GM12875 (cell line): ENCODE data around the gene GPR39.

Experiments
- H3K4me3 ChIP-seq: one replicate; pipeline ENCODE4 v1.5.1; 2011; ENCODE audit warnings: low read depth, low read length, control low read depth
- TF ChIP-seq, protein P1 (sequence below): IDR thresholded peaks from 2 replicates; pipeline ENCODE4 v1.5.1; 2011; ENCODE audit warnings: low read depth, mild to moderate bottlenecking, control low read depth, inconsistent platforms, low read length, moderate library complexity, borderline replicate concordance; ENCODE audit not compliant: insufficient read depth

The GPR39 gene

DNA sequence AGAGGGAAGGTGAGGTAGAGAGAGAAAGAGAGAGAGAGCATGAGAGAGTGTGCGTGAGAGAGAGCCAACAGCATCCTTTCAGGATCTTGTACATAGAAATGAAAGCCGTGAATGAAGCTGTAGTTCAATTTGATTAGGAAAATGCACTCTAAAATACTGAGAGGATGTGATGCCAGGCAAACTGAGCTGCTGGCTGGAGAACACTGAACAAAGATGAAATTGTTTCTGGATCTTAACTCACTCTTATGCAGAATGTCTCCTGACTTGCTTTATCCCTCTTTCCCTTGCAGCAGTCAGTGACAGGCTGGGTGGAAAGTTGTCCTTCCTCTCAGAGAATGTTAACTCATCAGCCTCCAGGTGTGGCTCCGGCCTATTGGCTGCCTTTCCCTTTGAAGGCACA lies 242.7 kb downstream of the GPR39 start:
- TF ChIP-seq, protein P1, sequence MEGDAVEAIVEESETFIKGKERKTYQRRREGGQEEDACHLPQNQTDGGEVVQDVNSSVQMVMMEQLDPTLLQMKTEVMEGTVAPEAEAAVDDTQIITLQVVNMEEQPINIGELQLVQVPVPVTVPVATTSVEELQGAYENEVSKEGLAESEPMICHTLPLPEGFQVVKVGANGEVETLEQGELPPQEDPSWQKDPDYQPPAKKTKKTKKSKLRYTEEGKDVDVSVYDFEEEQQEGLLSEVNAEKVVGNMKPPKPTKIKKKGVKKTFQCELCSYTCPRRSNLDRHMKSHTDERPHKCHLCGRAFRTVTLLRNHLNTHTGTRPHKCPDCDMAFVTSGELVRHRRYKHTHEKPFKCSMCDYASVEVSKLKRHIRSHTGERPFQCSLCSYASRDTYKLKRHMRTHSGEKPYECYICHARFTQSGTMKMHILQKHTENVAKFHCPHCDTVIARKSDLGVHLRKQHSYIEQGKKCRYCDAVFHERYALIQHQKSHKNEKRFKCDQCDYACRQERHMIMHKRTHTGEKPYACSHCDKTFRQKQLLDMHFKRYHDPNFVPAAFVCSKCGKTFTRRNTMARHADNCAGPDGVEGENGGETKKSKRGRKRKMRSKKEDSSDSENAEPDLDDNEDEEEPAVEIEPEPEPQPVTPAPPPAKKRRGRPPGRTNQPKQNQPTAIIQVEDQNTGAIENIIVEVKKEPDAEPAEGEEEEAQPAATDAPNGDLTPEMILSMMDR: no peak
- H3K4me3 ChIP-seq: no peak overlapping the region

DNA sequence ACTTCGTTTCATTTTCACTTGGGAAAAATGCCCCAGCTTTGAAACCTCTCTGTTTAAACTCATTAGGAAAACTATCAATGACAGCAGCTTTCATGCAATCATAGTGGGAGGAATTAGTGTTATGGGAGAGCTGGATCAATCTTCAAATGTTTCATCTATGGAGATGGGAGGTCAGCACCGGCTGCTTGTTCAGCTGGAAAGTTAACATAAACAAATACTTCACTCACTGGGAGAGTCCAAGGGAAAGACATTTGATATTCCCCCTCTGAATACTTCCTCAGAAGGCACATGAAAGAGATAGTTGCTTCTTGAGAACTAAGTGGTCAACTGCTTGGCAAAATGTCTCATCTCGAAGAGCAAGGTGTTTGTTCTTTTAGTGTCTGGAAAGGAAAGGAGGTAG lies 246.1 kb downstream of the GPR39 start:
- TF ChIP-seq, protein P1: no peak
- H3K4me3 ChIP-seq: no peak overlapping the region

DNA sequence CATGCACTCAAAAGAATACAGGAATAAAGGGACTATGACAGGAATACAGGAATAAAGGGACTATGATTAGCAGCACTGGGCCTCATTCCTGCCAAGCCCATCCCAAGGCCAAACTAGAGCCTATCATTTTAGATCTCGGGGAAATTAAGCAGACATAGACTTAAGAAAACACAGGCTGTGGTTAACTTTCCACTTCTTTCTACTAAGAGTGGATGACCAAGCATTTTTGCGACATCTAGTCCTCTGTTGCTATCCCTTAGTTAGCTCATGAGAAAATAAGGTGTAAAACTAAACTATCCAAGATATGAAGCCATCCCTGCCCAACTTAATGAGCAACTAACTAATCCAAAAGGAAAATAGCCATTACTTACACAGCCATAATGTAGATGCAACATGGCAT lies 247.5 kb downstream of the GPR39 start:
- TF ChIP-seq, protein P1: no peak
- H3K4me3 ChIP-seq: no peak overlapping the region

DNA sequence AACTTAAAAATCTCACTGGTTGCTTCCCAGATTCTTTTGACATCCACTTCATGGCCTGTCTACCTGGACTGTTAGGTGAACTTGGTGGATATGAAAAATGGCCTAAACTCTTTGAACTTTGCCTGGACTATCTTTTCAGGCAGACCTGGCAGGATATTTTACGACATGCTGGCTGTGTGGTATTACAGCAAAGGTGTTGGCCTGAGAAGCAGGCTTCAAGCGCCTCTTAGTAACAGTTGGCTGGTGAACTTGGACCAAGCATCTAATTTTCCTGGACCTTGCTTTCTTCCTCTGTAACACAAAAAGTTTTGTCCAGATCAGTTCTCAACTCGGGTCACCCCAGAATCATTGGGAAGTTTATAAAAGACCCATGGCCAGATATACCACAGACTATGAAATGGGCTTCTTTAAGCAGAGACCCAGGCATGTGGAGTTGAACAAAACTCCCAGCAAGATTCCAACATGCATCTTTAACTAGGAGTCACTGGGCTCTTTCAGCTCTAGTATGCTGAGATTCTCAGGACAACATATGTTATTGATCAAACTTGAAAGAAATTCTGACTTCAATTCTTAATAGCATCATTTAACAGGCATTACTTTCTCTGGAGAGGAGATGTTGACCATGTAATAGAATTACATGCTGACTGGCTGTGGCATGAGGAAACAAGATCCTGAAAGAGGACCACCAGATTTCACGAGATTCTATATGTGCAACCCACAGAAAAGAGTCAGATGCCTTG lies 249.0 kb downstream of the GPR39 start:
- H3K4me3 ChIP-seq: no peak overlapping the region
- TF ChIP-seq, protein P1: no peak

DNA sequence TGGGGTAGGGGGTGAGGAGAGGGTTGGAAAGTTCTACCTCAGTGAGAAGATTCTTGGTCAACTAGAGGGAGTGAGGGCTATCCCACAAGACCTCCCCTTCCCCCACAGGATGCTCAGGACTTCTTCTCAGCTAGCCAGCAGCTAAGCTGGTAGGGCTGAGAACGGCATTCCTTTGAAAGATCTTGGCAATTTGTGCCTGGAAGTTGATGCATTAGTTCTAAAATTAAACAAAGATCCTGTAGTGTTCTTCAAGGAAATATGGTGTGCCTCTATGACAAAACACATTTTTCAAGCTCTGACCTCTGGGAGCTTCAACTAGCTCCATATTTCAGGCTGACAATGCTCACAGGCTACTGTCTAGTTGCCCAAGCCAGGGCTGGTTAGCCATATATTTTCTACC lies 251.1 kb downstream of the GPR39 start:
- no peak overlapping the region for H3K4me3 ChIP-seq
- TF ChIP-seq, protein P1: no peak

DNA sequence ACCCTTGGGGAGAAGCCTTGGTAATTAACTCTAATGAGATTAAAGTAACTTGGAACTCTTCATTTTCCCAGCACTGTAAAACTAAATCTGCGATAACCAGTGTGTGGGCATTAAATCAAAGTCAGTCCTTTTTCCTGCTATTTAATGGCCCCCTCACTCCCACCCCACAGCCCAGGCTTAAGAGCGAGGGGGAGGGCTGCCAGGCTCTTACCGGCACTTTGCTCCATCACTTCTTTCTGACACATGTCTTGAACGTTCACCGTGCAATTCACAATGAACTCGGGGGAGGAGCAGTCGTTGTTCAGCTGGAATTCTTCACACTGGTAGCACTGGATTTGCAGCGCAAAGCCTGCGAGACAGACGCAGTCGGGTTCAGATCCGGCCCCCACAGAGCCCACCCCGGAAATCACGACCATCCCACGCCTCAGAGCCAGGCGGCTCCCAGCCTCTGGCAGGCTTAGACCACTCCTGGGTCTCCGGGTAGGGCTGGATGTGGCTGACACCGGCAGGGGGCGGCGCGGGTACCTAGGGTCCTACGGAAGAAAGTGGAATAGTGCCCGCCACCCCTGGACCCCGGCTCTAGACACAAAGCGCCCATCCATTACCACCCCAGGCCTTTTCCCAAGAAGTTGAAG lies 251.7 kb downstream of the GPR39 start:
- no peak overlapping the region for H3K4me3 ChIP-seq
- TF ChIP-seq, protein P1: no peak

DNA sequence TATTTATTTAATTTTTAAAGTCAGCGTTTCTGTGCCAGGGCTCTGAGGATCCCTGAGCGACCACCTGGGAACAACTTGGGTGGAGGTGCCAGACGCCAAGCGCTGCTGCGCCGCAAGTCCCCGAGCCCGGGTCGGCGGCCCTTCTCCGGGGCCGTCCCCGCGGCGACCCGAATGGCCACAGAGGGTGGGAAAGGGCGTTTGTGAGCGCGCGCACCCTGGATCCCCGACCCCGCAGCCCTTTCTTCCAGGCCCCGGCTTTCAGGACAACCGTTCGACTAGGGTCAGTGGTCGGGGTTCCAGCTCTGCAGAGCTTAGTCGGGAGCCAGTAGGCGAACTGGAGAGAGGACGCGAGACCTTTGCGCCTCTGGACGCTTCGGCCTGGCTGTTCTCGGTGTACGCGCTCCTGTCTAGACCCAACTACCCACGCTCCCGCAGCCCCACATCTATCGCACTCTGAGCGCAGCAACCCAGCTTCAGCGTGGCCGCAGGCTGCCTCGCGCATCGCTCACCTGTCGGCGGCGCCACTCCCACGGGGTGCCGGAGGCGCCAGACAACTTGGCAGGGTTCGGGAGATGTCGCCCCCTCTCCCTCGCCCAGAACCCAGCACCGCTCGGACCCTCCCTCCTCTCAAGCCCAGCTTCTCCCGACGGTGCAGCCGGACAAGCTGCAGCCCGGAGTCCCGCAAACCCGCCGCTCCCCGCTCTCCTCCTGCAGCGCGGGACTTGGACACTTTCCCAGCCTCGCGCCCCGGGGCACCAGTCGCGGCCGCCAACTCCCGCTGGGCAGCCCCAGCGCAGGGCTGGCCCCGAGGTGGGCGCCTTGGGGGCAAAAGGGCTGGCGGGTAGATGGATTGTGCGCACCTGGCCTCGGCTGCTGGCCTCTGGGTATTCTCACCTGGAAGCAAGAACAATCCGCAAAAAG lies 252.6 kb downstream of the GPR39 start:
- no peak overlapping the region for H3K4me3 ChIP-seq
- TF ChIP-seq, protein P1: no peak
